ENCODE measurements around the gene ALDH16A1.

ALDH16A1 gene

DNA sequence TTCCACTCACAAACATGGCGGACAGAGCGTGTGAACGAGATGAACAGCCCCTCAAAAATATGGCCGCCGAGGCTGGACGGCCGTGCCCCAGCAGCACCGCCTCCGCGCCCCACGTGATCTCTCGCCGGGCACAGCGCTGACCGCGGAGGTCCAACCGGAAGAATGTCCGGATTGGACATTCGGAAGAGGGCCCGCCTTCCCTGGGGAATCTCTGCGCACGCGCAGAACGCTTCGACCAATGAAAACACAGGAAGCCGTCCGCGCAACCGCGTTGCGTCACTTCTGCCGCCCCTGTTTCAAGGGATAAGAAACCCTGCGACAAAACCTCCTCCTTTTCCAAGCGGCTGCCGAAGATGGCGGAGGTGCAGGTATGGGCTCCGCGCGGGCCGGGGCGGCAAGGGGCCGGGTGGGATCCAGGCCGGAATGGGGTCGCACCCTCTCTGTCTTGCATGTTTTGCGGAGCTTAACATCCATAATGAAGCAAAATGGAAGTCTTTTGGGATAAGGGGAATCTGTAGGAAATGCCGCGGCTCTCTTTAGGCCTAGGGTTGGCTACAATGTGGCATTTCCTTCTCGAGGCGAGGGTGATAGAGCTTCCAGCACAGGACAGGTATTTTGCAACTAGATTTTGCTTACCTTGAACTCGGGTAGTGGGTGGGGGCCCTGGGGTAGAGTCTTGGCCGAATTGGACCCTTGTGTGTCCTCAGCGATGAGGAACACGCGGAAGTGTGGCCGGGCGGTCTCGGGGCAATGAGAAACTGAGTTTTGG, 34.4 kb downstream of the ALDH16A1 start, which contains the start of gene RPL13A:
Gene RPL13A (plus strand): TSS at position 332 of the 769 bp plus-strand sequence. CDS start 22 bp downstream, at position 354.
- H3K4me3 ChIP-seq (ENCODE audit: low read depth, low read length): peak within 1 kb of the TSS; percentile 97
- peak; percentile 98 for DNase-seq (ENCODE audit: low read depth)
- no peak for TF ChIP-seq CTCF (IDR thresholded peaks at IDR 0.05; ENCODE audit: low read depth, low read length, missing control alignments)
- in situ Hi-C loops (cut with HindIII; ENCODE audit: low sequenced_read_pairs): no loop called here

DNA sequence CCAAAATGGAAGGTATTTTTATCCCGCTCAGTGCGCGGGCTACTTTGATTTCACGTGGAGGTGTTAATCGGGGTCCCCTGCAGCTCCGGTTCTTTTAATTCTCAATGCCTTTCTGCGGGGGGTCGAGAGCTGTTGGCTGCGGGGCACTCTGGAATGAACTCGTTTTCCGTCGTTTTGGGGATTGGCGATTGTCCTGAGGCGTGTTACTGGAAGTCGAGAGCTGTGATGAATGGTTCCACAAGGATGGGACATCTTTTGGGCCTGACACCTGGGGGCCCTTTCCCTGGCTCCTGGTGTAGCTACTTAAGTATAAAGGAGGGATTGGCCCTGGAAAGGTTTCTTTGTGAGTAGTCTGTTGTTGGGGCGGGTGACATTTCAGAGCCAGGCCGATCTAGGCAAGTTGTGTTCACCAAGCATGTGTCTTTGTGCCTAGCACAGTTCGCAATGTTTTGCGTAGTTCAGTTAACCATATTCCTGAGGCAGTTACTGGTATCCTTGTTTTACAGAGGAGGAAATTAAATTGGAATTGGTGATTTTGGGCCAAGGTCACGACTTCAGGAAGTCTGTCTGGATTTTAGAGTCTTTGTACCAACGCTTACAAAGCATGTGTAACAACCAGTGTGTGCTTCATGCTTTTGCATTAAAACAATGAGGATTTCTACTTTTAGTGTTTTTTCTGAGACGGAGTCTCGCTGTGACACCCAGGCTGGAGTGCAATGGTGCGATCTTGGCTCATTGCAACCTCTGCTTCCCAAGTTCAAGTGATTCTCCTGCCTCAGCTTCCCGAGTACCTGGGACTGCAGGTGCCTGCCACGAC, 35.2 kb downstream of the ALDH16A1 start:
- TF ChIP-seq CTCF (IDR thresholded peaks at IDR 0.05; ENCODE audit: low read depth, low read length, missing control alignments): no peak
- in situ Hi-C loops (cut with HindIII; ENCODE audit: low sequenced_read_pairs): no loop called here
- peak overlapping the region; percentile 97 for H3K4me3 ChIP-seq (ENCODE audit: low read depth, low read length)
- DNase-seq (ENCODE audit: low read depth): no peak

GRCh38 chr19:49488863-49489537, 36.0 kb downstream of the ALDH16A1 start:
- in situ Hi-C loops (cut with HindIII; ENCODE audit: low sequenced_read_pairs): no loop called here
- TF ChIP-seq CTCF (IDR thresholded peaks at IDR 0.05; ENCODE audit: low read depth, low read length, missing control alignments): no peak
- no peak for DNase-seq (ENCODE audit: low read depth)

DNA sequence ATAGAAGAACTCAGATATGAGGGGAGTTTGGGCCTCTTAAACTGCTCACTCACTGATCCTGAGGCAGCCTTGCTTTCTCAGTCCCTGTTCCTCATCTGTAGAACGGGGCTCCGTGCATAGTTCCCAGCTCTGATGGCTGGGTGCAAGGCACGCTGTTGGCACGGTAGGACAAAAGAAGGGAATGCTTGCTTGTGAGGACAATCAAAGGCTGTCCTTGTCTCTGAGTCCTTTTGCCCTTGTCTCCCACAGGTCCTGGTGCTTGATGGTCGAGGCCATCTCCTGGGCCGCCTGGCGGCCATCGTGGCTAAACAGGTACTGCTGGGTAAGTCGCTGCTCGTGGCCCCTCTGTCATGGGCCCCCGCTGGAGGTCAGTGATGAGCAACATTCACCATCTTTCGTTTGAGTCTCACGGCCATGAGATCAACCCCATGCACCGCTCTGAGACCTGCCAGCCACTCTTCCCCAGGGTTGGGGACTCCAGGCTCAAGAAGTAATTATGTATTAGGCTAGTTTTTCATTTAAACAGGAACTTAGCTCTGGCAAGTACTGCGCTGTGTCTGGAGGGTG, 36.7 kb downstream of the ALDH16A1 start:
- in situ Hi-C loops (cut with HindIII; ENCODE audit: low sequenced_read_pairs): no loop called here

More at GRCh38 chr19:49488863-49489537, 36.0 kb downstream of the ALDH16A1 start:
- H3K4me3 ChIP-seq (ENCODE audit: low read depth, low read length): peak overlapping the region; percentile 97

GRCh38 chr19:49490287-49491029, 37.4 kb downstream of the ALDH16A1 start:
- DNase-seq (ENCODE audit: low read depth): no peak
- in situ Hi-C loops (cut with HindIII; ENCODE audit: low sequenced_read_pairs): no loop called here
- H3K4me3 ChIP-seq (ENCODE audit: low read depth, low read length): peak overlapping the region; percentile 97
- TF ChIP-seq CTCF (IDR thresholded peaks at IDR 0.05; ENCODE audit: low read depth, low read length, missing control alignments): no peak

More for the DNA sequence above, 36.7 kb downstream of the ALDH16A1 start:
- H3K4me3 ChIP-seq (ENCODE audit: low read depth, low read length): peak overlapping the region; percentile 97
- DNase-seq (ENCODE audit: low read depth): no peak
- no peak for TF ChIP-seq CTCF (IDR thresholded peaks at IDR 0.05; ENCODE audit: low read depth, low read length, missing control alignments)
